Spleen (tissue), 7 donors: ENCODE measurements around the gene PPBP.

ENCODE experiments used
- POLR2A ChIP-seq, 3 donors: fragments of 450-650 bp; IDR thresholded peaks; one replicate each; pipeline ENCODE4 v1.5.1; 2017; ENCODE audit warnings: antibody characterized with exemption in 3 of 3, mild to moderate bottlenecking in 1 of 3
- POLR2AphosphoS5 ChIP-seq, 3 donors: sonication (generic); formaldehyde crosslinking; IDR thresholded peaks; one replicate each; pipeline ENCODE4 v1.5.1; 2017; ENCODE audit warnings: antibody characterized with exemption in 3 of 3
- TF ChIP-seq, protein P1 (sequence below), 11 experiments: fragments of 200-600 bp in 7 of 11; fragments of 450-650 bp in 4 of 11; sonication (generic) in 4 of 11; IDR thresholded peaks in 8 of 11; conservative IDR thresholded peaks in 3 of 11; 1 replicate in 7 of 11; 2 replicates in 4 of 11; pipeline versions ENCODE4 v1.4.0 to v1.8.0; 2016 to 2021; ENCODE audit warnings: antibody characterized with exemption in 11 of 11, inconsistent platforms in 4 of 11, mild to moderate bottlenecking in 1 of 11
- donor health status: DM: no; HTN: no; CAD: no; lungs with moderate emphysema.
- donor health status: DM: no; HTN: no; CAD: no.
- donor health status: DM: no; HTN: no; CAD: no.

DNA sequence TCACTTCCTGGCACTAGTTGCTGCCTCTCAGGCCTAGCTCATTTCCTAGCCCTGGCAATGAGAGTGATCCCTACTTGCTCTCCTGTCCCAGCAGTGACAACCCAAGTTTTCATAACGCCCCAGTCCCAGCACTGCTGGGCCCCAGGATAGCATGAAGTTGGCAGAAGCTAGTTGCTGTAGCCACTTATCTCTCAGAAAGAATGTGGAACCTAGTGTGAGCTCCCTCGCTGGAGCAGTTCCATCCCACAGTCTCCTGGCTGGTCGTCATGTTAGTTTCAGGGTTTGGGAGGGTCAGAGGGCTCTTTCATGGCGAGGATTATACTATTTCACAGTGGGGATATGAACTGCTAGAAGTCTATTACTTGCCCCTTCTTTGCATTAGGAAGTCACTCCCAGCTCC, 11.3 kb downstream of the PPBP start:
- TF ChIP-seq, protein P1, sequence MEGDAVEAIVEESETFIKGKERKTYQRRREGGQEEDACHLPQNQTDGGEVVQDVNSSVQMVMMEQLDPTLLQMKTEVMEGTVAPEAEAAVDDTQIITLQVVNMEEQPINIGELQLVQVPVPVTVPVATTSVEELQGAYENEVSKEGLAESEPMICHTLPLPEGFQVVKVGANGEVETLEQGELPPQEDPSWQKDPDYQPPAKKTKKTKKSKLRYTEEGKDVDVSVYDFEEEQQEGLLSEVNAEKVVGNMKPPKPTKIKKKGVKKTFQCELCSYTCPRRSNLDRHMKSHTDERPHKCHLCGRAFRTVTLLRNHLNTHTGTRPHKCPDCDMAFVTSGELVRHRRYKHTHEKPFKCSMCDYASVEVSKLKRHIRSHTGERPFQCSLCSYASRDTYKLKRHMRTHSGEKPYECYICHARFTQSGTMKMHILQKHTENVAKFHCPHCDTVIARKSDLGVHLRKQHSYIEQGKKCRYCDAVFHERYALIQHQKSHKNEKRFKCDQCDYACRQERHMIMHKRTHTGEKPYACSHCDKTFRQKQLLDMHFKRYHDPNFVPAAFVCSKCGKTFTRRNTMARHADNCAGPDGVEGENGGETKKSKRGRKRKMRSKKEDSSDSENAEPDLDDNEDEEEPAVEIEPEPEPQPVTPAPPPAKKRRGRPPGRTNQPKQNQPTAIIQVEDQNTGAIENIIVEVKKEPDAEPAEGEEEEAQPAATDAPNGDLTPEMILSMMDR (IDR thresholded peaks at IDR 0.05 in 8 of 11, conservative IDR thresholded peaks at IDR 0.05 in 3 of 11), result no peak
- TF ChIP-seq POLR2A (IDR thresholded peaks at IDR 0.05) (no peak), POLR2AphosphoS5 (IDR thresholded peaks at IDR 0.05) (no peak)
